ENCODE measurements around the gene ATP11B. TPM values are rescaled to one million over a fixed set of nuclear protein-coding genes. Genes with fewer than 3 reads are reported as not detected.

ATP11B gene
- total and polyA plus RNA-seq, 10 of the 15 experiments (the other 5 are each of a cell fraction or from before 2014, with no cell fraction given) = 10.3 to 66.9 (median 36.7) TPM

DNA sequence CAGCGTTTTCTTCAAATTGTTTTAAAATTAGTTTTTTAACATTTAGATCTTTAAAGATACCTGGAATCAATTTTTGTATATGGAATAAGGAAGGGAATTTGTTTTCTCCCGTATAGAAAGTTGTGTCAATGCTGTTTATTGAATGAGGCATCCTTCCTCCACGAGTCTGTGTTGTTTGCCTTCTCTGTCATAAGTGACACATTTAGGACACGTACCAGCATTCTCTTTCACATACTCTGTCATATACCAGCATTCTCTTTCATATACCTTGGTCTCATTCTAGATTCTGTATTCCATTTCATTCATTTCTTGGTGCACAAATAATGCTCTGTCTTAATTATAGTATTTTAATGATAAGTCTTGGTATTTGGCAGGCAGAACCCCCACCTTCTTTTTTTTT, 10.3 kb downstream of the ATP11B start (continued):
- TF ChIP-seq FOS (IDR thresholded peaks at IDR 0.05; ENCODE audit: borderline replicate concordance, extremely low read depth, insufficient read length) = no peak
- TF ChIP-seq CEBPB (IDR thresholded peaks at IDR 0.05; ENCODE audit: borderline replicate concordance in 1 of 2, low read depth in 2 of 2, low read length in 2 of 2) = no peak
- no peak for TF ChIP-seq YBX1 (IDR thresholded peaks at IDR 0.05)
- no peak for TF ChIP-seq HCFC1 (IDR thresholded peaks at IDR 0.05; ENCODE audit: low read length)
- no peak for TF ChIP-seq PML (IDR thresholded peaks at IDR 0.05; ENCODE audit: low read length)
- TF ChIP-seq CBX5 (IDR thresholded peaks at IDR 0.05; ENCODE audit: low read depth) = no peak
- TF ChIP-seq, protein P1, sequence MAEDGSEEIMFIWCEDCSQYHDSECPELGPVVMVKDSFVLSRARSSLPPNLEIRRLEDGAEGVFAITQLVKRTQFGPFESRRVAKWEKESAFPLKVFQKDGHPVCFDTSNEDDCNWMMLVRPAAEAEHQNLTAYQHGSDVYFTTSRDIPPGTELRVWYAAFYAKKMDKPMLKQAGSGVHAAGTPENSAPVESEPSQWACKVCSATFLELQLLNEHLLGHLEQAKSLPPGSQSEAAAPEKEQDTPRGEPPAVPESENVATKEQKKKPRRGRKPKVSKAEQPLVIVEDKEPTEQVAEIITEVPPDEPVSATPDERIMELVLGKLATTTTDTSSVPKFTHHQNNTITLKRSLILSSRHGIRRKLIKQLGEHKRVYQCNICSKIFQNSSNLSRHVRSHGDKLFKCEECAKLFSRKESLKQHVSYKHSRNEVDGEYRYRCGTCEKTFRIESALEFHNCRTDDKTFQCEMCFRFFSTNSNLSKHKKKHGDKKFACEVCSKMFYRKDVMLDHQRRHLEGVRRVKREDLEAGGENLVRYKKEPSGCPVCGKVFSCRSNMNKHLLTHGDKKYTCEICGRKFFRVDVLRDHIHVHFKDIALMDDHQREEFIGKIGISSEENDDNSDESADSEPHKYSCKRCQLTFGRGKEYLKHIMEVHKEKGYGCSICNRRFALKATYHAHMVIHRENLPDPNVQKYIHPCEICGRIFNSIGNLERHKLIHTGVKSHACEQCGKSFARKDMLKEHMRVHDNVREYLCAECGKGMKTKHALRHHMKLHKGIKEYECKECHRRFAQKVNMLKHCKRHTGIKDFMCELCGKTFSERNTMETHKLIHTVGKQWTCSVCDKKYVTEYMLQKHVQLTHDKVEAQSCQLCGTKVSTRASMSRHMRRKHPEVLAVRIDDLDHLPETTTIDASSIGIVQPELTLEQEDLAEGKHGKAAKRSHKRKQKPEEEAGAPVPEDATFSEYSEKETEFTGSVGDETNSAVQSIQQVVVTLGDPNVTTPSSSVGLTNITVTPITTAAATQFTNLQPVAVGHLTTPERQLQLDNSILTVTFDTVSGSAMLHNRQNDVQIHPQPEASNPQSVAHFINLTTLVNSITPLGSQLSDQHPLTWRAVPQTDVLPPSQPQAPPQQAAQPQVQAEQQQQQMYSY (CRISPR knock-in tag; IDR thresholded peaks at IDR 0.05) = no peak
- no peak for TF ChIP-seq ZNF207 (IDR thresholded peaks at IDR 0.05; ENCODE audit: borderline replicate concordance)
- no peak for TF ChIP-seq KLF5 (IDR thresholded peaks at IDR 0.05; ENCODE audit: partially characterized antibody)

DNA sequence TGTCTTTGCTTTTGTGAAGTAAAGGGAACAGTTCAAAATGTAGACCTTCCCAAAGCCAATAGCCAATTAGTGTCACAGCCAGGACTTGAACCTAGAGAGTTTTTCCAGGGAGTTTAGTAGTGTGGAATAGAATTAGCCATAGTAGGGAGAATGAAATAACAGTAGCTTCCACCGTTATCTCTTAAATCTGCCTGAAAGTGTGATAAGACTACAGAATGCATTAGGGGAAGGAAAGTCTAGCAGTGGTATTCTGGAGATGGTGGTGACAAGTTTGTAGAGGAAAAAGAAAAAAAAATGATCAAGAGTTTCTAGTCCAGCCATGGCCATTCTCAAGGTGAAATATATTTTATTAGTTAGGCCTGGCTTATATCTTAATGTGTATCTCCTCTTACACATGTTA, 13.8 kb downstream of the ATP11B start:
- Histone ChIP-seq H3K27ac (ENCODE audit: control insufficient read depth, insufficient read depth) (no peak overlapping the region), H4K20me1 (ENCODE audit: control insufficient read depth, insufficient read depth) (no peaks in the 10 kb centered on the region), H3K79me2 (ENCODE audit: control insufficient read depth, insufficient read depth, low read length) (peaks cover 88% of the 10 kb centered on the region), H3K9ac (ENCODE audit: control insufficient read depth, insufficient read depth, low read length) (no peak overlapping the region), H2AFZ (ENCODE audit: control insufficient read depth, low read depth, low read length) (no peak overlapping the region), H3K27me3 (replicated peaks in 1 of 2; ENCODE audit: control insufficient read depth in 2 of 2, insufficient read depth in 2 of 2, low read length in 1 of 2) (no peaks in the 10 kb centered on the region), H3K4me1 (ENCODE audit: control insufficient read depth, insufficient read depth, low read length) (no peaks in the 10 kb centered on the region; the same call in 1 of the 2 replicates), H3K36me3 (ENCODE audit: control insufficient read depth in 2 of 2, insufficient read depth in 2 of 2, low read length in 1 of 2) (peaks cover 0 to 5% of the 10 kb centered on the region in 2 experiments; a peak in 1 of 4 replicates), H3K4me2 (ENCODE audit: control insufficient read depth, insufficient read depth) (no peak overlapping the region), H3K9me3 (replicated peaks; ENCODE audit: control insufficient read depth, insufficient read depth, low read length) (no peaks in the 10 kb centered on the region; the same call in 2 of the 3 replicates), H3K4me3 (no peak overlapping the region)
- DNase-seq (ENCODE audit: low read depth, low spot score) (no peak), FAIRE-seq (no peak), ATAC-seq (no peak)
- intact Hi-C loops (cut with micrococcal nuclease; ENCODE audit: unreplicated experiment) = no loop called here
- ChIA-PET CTCF (interaction anchor here (0.6 to 2.4 kb wide), 6 partner anchors 9 to 98 kb away, joined by 3 to 12 read pairs (median 3); no protein-coding TSS in a partner anchor), SMC1A (ENCODE audit: uncharacterized antibody, unreplicated experiment) (interaction anchor here (0.7 to 2.6 kb wide), 9 partner anchors 12 to 130 kb away, joined by 3 to 6 read pairs (median 4); no protein-coding TSS in a partner anchor), POLR2A (interaction anchor here (0.6 to 1.4 kb wide), 6 partner anchors 9 to 513 kb away, joined by 3 to 5 read pairs (median 3); partner anchors contain the start of gene ATP11B), RAD21 (ENCODE audit: unreplicated experiment) (interaction anchor here (0.7 to 2.4 kb wide), 5 partner anchors 9 to 92 kb away, joined by 3 to 7 read pairs (median 4); no protein-coding TSS in a partner anchor)
- in situ Hi-C loops (cut with MboI) = no loop called here
- 100% methylated on average over 1 of the region's 1 CpG for WGBS (ENCODE audit: insufficient coverage, insufficient replicate concordance, low lambda C conversion rate, missing lambda C conversion rate)
- no TSS peak for BruUV-seq (replicated peaks)
- TF ChIP-seq, protein P2, sequence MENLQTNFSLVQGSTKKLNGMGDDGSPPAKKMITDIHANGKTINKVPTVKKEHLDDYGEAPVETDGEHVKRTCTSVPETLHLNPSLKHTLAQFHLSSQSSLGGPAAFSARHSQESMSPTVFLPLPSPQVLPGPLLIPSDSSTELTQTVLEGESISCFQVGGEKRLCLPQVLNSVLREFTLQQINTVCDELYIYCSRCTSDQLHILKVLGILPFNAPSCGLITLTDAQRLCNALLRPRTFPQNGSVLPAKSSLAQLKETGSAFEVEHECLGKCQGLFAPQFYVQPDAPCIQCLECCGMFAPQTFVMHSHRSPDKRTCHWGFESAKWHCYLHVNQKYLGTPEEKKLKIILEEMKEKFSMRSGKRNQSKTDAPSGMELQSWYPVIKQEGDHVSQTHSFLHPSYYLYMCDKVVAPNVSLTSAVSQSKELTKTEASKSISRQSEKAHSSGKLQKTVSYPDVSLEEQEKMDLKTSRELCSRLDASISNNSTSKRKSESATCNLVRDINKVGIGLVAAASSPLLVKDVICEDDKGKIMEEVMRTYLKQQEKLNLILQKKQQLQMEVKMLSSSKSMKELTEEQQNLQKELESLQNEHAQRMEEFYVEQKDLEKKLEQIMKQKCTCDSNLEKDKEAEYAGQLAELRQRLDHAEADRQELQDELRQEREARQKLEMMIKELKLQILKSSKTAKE (IDR thresholded peaks at IDR 0.05; ENCODE audit: low read depth, poor library complexity, severe bottlenecking) = no peak
- TF ChIP-seq ATF7 (IDR thresholded peaks at IDR 0.05; ENCODE audit: low read depth) = no peak
- TF ChIP-seq NFYA (IDR thresholded peaks at IDR 0.05; ENCODE audit: borderline replicate concordance, low read depth, low read length) = no peak
- TF ChIP-seq ZBED1 (IDR thresholded peaks at IDR 0.05; ENCODE audit: borderline replicate concordance) = no peak
- TF ChIP-seq ZNF622 (IDR thresholded peaks at IDR 0.05) = no peak
- TF ChIP-seq CREB1 (IDR thresholded peaks at IDR 0.05; ENCODE audit: low read depth) = no peak
